ENCODE results near the gene VTI1B. TPM values are rescaled to one million over a fixed set of nuclear protein-coding genes. Genes with fewer than 3 reads are reported as not detected.

VTI1B gene
- total RNA-seq, 1 donor from 2014 or later, result 108 TPM

DNA sequence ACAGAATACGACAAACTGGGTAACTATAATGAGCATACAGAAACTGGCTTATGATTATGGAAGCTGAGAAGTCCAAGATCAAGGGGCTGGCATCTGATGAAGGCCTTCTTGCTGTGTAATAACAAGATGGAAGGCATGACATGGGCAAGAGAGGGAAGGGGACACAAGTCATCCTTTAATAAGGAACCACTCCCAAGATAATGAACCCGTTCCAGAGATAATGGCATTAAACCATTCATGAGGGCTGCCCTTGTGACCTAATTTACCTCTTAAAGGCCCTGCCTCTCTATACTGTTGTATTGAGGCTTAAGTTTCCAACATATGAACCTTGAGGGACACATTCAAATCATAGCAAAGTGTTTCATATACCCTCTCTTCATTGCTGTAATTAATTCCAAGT is 4.6 kb upstream of the VTI1B start:
- DNase-seq (ENCODE audit: low spot score), result no peak

DNA sequence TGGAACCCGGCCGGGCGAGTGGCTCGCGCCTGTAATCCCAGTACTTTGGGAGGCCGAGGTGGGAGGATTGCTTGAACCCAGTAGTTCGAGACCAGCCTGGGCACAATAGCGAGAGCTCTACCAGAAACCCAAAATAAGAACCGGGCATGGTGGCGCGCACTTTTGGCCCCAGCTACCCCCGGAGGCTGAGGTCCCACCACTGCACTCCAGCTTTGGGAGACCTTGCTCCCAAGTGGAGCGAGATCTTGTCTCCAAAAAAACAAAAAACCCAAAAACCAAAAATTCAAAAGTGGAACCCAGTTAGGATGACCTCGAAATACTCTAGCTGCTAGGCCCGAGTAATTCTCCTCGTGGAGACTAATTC is 769 bp upstream of the VTI1B start:
- no peak for DNase-seq (ENCODE audit: low spot score)
- H3K9me3 Mint-ChIP-seq (ENCODE audit: low read depth), result no peaks in the 10 kb centered on the region
- no peaks in the 10 kb centered on the region for H3K27me3 Mint-ChIP-seq (ENCODE audit: low read depth)
- H3K4me1 Mint-ChIP-seq (ENCODE audit: low read depth), result peaks cover 23% of the 10 kb centered on the region
- peaks cover 6% of the 10 kb centered on the region for H3K36me3 Mint-ChIP-seq (ENCODE audit: low read depth)
- TF ChIP-seq, protein P1, sequence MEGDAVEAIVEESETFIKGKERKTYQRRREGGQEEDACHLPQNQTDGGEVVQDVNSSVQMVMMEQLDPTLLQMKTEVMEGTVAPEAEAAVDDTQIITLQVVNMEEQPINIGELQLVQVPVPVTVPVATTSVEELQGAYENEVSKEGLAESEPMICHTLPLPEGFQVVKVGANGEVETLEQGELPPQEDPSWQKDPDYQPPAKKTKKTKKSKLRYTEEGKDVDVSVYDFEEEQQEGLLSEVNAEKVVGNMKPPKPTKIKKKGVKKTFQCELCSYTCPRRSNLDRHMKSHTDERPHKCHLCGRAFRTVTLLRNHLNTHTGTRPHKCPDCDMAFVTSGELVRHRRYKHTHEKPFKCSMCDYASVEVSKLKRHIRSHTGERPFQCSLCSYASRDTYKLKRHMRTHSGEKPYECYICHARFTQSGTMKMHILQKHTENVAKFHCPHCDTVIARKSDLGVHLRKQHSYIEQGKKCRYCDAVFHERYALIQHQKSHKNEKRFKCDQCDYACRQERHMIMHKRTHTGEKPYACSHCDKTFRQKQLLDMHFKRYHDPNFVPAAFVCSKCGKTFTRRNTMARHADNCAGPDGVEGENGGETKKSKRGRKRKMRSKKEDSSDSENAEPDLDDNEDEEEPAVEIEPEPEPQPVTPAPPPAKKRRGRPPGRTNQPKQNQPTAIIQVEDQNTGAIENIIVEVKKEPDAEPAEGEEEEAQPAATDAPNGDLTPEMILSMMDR (IDR thresholded peaks at IDR 0.05), result peak; percentile 5
- peak overlapping the region; percentile 96 for H3K27ac Mint-ChIP-seq (ENCODE audit: unreplicated experiment)
- H3K4me3 Mint-ChIP-seq (ENCODE audit: unreplicated experiment), result peak overlapping the region; percentile 87

More for the DNA sequence above, 4.6 kb upstream of the VTI1B start:
- Mint-ChIP-seq H3K9me3 (ENCODE audit: low read depth) (no peaks in the 10 kb centered on the region), H3K27me3 (ENCODE audit: low read depth) (no peaks in the 10 kb centered on the region), H3K4me1 (ENCODE audit: low read depth) (peaks cover 8% of the 10 kb centered on the region), H3K27ac (ENCODE audit: unreplicated experiment) (no peak overlapping the region), H3K36me3 (ENCODE audit: low read depth) (peaks cover 9% of the 10 kb centered on the region), H3K4me3 (ENCODE audit: unreplicated experiment) (no peak overlapping the region)
- TF ChIP-seq, protein P1 (IDR thresholded peaks at IDR 0.05), result no peak

DNA sequence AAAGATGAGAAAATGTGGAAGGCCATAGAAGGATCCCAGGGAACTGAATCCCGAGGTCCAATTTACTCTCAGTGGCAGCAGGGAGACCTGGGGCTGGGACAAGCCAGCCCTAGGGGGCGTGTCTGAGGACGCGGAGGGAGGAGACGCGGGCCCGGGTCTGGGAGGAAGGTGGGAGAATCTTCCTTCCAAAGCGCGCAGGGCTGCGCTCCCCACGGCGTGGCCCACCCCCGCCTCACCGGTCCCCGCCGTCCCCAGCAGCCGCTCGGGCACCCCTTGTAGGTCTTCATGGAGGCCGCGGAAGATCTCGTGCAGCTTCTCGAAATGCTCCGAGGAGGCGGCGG is 323 bp downstream of the VTI1B start:
- TF ChIP-seq, protein P1 (IDR thresholded peaks at IDR 0.05), result peak; percentile 71
- DNase-seq (ENCODE audit: low spot score), result no peak

DNA sequence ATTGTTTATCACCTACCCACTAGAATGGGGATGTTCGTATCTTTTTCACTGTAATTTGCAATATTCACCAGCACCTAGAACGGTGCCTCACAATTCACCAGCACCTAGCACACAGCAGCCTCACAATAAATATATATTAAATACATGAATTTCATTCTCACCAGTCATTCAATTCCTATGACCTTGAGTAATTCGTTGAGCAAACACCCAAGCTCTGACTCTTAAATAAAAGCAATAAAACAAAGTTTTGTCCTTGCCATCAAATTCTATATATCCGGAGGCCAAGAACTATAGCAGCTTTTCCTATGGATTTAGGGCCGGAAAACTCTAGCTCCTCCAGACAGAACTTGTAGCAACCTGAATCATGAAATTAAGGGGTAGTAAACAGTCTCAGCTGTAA is 981 bp downstream of the VTI1B start:
- Mint-ChIP-seq H3K27ac (ENCODE audit: unreplicated experiment) (peak overlapping the region; percentile 96), H3K4me1 (ENCODE audit: low read depth) (peaks cover 23% of the 10 kb centered on the region), H3K9me3 (ENCODE audit: low read depth) (no peaks in the 10 kb centered on the region), H3K27me3 (ENCODE audit: low read depth) (no peaks in the 10 kb centered on the region), H3K36me3 (ENCODE audit: low read depth) (peaks cover 6% of the 10 kb centered on the region), H3K4me3 (ENCODE audit: unreplicated experiment) (peak overlapping the region; percentile 87)
- DNase-seq (ENCODE audit: low spot score), result no peak
- TF ChIP-seq, protein P1 (IDR thresholded peaks at IDR 0.05), result no peak

More for the DNA sequence above, 323 bp downstream of the VTI1B start:
- Mint-ChIP-seq H3K4me1 (ENCODE audit: low read depth) (peaks cover 23% of the 10 kb centered on the region), H3K9me3 (ENCODE audit: low read depth) (no peaks in the 10 kb centered on the region), H3K4me3 (ENCODE audit: unreplicated experiment) (peak overlapping the region; percentile 87), H3K27ac (ENCODE audit: unreplicated experiment) (peak overlapping the region; percentile 96), H3K36me3 (ENCODE audit: low read depth) (peaks cover 6% of the 10 kb centered on the region), H3K27me3 (ENCODE audit: low read depth) (no peaks in the 10 kb centered on the region)

DNA sequence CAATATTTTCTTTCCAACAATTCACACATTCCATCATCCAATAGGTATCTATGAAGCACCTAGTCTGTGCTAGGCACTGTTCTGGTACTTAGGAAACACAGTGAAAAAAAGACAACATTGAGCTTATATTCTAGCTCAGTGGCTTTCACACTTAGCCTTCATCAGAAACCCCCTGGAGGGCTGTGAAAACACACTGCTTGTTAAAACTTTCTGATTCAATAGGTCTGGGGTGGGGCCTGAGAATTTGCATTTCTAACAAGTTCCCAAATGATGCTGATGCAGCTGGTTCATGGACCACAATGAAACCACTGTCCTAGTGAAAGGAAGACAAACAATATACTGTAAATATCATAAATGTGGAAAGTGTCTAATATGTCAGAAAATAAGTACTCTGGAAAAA is 5.9 kb downstream of the VTI1B start:
- Mint-ChIP-seq H3K27ac (ENCODE audit: unreplicated experiment) (no peak overlapping the region), H3K9me3 (ENCODE audit: low read depth) (no peaks in the 10 kb centered on the region), H3K36me3 (ENCODE audit: low read depth) (no peaks in the 10 kb centered on the region), H3K27me3 (ENCODE audit: low read depth) (no peaks in the 10 kb centered on the region), H3K4me3 (ENCODE audit: unreplicated experiment) (no peak overlapping the region), H3K4me1 (ENCODE audit: low read depth) (peaks cover 32% of the 10 kb centered on the region)
- DNase-seq (ENCODE audit: low spot score), result no peak
- TF ChIP-seq, protein P1 (IDR thresholded peaks at IDR 0.05), result no peak

All from chondrocyte (in vitro differentiated cells).